Medulla oblongata (tissue), 1 donor: ENCODE results near the gene ANKRD16.
"Not testable (repeated sequence)": the region's sequence is repeated elsewhere in the genome, so short reads cannot be mapped to it uniquely, and the experiment has no call there.

Experiments
- DNase-seq: peaks from one replicate; pipeline ENCODE4 v3.0.0-alpha.2; 2015; ENCODE audit errors: extremely low spot score

The ANKRD16 gene

GRCh38 chr10:5835446-5836095 lies 54.1 kb downstream of the ANKRD16 start:
- DNase-seq, result no peak

- no peak for DNase-seq
These were observed 55.9 kb downstream of the ANKRD16 start for GRCh38 chr10:5833814-5834213.

GRCh38 chr10:5832946-5833345 lies 56.7 kb downstream of the ANKRD16 start:
- no peak for DNase-seq

- DNase-seq, result no peak
These were observed 58.3 kb downstream of the ANKRD16 start for GRCh38 chr10:5831446-5831782.

GRCh38 chr10:5830629-5831445 lies 58.9 kb downstream of the ANKRD16 start:
- DNase-seq, result no peak

GRCh38 chr10:5829267-5829666 lies 60.4 kb downstream of the ANKRD16 start:
- DNase-seq, result no peak

GRCh38 chr10:5828725-5829124 lies 61.0 kb downstream of the ANKRD16 start:
- no peak for DNase-seq

GRCh38 chr10:5827841-5828240 lies 61.9 kb downstream of the ANKRD16 start:
- DNase-seq, result no peak

- not testable (repeated sequence) for DNase-seq
These were observed 63.2 kb downstream of the ANKRD16 start for GRCh38 chr10:5826511-5826910.

- no peak for DNase-seq
These were observed 70.8 kb downstream of the ANKRD16 start for GRCh38 chr10:5818894-5819293.

- DNase-seq, result no peak
These were observed 71.7 kb downstream of the ANKRD16 start for GRCh38 chr10:5818048-5818331.

- no peak for DNase-seq
These were observed 72.2 kb downstream of the ANKRD16 start for GRCh38 chr10:5817322-5818047.

- DNase-seq, result no peak
These were observed 73.5 kb downstream of the ANKRD16 start for GRCh38 chr10:5816170-5816569.

- DNase-seq, result peak; percentile 26
These were observed 75.3 kb downstream of the ANKRD16 start for GRCh38 chr10:5814110-5815107.

- DNase-seq, result peak; percentile 98
These were observed 76.2 kb downstream of the ANKRD16 start, which contains the start of gene GDI2 for GRCh38 chr10:5813341-5814109. Gene GDI2, minus strand, starts transcription at chr10:5813434. Its CDS starts 176 bp downstream, at chr10:5813258.

GRCh38 chr10:5813091-5813340 lies 76.7 kb downstream of the ANKRD16 start:
- no peak for DNase-seq

GRCh38 chr10:5812283-5813090 lies 77.2 kb downstream of the ANKRD16 start:
- DNase-seq, result peak; percentile 42
